NCI-H526 treated with DMSO at 0.1 percent for 48 hours (cell line): ENCODE data around the gene CIDEA.

Source experiments
- DNase-seq: peaks from one replicate; lab custom pipeline; 2025; lab: John Stamatoyannopoulos, UW

CIDEA gene

GRCh38 chr18:12301263-12302005 is 47.3 kb downstream of the CIDEA start:
- no peak for DNase-seq

GRCh38 chr18:12302391-12303147 is 48.4 kb downstream of the CIDEA start:
- no peak for DNase-seq

- DNase-seq: no peak
Measured at GRCh38 chr18:12304351-12305210, 50.4 kb downstream of the CIDEA start.

GRCh38 chr18:12305211-12305610 is 51.0 kb downstream of the CIDEA start:
- no peak for DNase-seq

GRCh38 chr18:12305930-12306629 is 51.9 kb downstream of the CIDEA start:
- no peak for DNase-seq

- DNase-seq: no peak
Measured at GRCh38 chr18:12306752-12307700, 52.9 kb downstream of the CIDEA start.

GRCh38 chr18:12307701-12308385 is 53.7 kb downstream of the CIDEA start, which contains the start of gene TUBB6:
Gene TUBB6, plus strand, starts transcription at chr18:12308241. Its CDS starts 52 bp downstream, at chr18:12308293.
- no peak for DNase-seq

- DNase-seq: no peak
Measured at GRCh38 chr18:12308386-12309100, 54.4 kb downstream of the CIDEA start.

GRCh38 chr18:12309683-12310198 is 55.6 kb downstream of the CIDEA start:
- DNase-seq: no peak

- DNase-seq: no peak
Measured at GRCh38 chr18:12310762-12311161, 56.6 kb downstream of the CIDEA start.

GRCh38 chr18:12312976-12313375 is 58.8 kb downstream of the CIDEA start:
- no peak for DNase-seq

- DNase-seq: no peak
Measured at GRCh38 chr18:12313530-12314245, 59.5 kb downstream of the CIDEA start.

GRCh38 chr18:12314591-12315305 is 60.6 kb downstream of the CIDEA start:
- no peak for DNase-seq

- no peak for DNase-seq
Measured at GRCh38 chr18:12315490-12315889, 61.3 kb downstream of the CIDEA start.

- DNase-seq: no peak
Measured at GRCh38 chr18:12315911-12316310, 61.8 kb downstream of the CIDEA start.

GRCh38 chr18:12317664-12318333 is 63.6 kb downstream of the CIDEA start:
- no peak for DNase-seq

GRCh38 chr18:12318334-12318697 is 64.2 kb downstream of the CIDEA start:
- DNase-seq: no peak
